GM19240 (cell line): ENCODE measurements around the gene KLHL35.
"Not testable (repeated sequence)": the region's sequence is repeated elsewhere in the genome, so short reads cannot be mapped to it uniquely, and the experiment has no call there.

Experiments
- DNase-seq: peaks from one replicate; pipeline ENCODE4 v3.0.0; 2011; ENCODE audit warnings: low spot score; ENCODE audit not compliant: insufficient read length

Gene KLHL35

GRCh38 chr11:75394085-75394840, 38.7 kb downstream of the KLHL35 start:
- no peak for DNase-seq

- no peak for DNase-seq
Observed at GRCh38 chr11:75389925-75390324, 43.1 kb downstream of the KLHL35 start.

GRCh38 chr11:75389276-75389605, 43.8 kb downstream of the KLHL35 start:
- DNase-seq, result no peak

GRCh38 chr11:75388386-75389275, 44.4 kb downstream of the KLHL35 start:
- DNase-seq, result peak; percentile 29

DNA sequence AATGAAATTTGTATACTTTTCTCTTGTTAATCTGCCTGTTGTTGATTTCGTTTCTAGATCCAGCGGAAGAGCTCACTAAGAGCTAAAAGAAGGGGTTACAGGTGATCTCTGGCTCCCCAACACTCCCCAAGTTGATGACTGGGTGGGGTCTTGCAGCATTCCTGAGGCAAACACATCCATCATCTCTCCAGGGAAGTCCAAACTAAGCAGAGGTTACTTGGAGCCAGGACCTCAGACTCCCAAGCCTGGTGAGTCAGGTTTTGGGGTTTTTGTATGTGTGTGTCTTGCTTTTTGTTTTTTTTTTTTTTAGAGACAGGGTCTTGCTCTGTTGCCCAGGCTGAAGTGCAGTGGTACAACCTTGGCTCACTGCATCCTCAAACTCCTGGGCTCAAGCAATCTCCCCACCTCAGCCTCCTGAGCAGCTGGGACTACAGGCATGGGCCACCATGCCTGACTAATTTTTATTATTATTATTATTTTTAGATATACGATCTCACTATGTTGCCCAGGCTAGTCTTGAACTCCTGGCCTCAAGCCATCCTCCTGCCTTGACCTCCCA, 45.2 kb downstream of the KLHL35 start:
- no peak for DNase-seq

DNA sequence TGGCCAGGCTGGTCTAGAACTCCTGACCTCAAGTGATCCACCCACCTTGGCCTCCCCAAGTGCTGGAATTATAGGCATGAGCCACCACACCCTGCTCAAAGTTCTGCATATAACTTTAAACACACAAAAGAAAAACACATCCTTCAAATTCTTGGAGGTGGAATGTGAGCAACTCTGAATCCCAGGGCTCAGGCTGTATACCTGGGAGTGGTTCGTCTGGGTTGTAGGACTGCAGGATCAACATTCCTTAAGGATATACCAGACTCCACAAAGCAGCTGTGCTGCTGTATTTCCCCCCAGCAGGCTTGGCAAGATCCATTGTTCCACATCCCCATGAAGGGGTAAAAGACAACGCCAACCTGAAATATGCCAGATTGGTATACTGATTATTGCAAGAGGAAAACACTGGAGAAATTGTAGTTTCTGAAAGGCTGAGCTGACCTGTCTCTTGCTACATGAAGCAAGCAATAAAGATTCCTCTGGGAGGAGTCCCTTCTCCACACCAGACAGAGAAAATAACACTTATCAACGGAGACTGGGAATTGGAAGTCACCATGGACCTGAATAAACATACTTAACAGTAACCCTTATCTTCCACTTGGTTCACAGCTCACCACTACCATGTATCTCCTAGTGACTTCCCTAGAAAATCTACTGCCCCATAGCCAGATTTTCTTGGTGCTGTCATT, 45.9 kb downstream of the KLHL35 start:
- no peak for DNase-seq

GRCh38 chr11:75384438-75385080, 48.4 kb downstream of the KLHL35 start:
- DNase-seq, result peak; percentile 76

GRCh38 chr11:75383246-75383645, 49.8 kb downstream of the KLHL35 start:
- DNase-seq, result no peak

DNA sequence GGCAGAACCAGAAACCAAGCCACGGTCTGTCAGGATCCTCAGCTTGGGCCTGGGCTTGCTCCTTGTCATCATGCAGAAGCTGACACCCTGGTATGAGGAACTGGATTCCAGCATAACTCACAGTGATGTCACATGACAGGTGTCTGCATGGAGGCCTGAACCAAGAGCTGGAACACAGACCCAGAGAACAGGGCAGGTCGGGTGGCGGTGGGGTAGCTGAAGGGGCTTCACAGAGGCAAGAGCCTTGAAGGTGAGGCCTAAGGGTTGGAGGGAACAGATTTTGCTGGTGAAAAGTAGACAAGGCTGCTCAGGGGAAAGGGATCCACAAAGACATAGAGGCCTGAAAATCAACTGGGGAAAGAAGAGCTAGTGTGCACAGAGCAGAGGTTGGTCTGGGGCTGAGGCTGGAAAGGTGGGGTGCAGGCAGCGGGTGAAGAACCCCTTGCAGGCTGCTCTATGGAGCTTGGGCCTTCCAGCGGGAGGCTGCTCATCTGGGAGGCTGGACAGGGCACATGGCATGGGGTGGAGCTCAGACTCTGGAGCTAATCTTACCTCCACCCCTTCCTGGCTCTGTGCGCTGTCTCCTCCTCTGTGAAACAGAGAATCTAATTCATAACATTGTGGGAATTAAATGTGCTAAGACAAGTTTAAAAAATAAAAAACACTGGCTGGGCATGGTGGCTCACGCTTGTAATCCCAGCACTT, 52.1 kb downstream of the KLHL35 start:
- DNase-seq, result no peak

- no peak for DNase-seq
Observed at GRCh38 chr11:75380245-75380644, 52.8 kb downstream of the KLHL35 start.

DNA sequence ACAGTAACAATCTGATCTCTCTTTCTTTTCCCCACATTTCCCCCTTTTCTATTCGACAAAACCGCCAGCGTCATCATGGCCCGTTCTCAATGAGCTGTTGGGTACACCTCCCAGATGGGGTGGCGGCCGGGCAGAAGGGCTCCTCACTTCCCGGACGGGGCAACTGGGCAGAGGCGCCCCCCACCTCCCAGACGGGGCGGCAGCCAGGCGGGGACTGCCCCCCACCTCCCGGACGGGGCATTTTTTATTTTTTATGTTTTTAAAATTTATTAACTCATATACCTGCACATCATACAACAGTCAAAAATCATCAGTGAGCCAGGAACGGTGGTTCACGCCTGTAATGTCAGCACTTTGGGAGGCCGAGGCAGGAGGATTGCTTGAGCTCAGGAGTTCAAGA, 54.2 kb downstream of the KLHL35 start:
- not testable (repeated sequence) for DNase-seq

DNA sequence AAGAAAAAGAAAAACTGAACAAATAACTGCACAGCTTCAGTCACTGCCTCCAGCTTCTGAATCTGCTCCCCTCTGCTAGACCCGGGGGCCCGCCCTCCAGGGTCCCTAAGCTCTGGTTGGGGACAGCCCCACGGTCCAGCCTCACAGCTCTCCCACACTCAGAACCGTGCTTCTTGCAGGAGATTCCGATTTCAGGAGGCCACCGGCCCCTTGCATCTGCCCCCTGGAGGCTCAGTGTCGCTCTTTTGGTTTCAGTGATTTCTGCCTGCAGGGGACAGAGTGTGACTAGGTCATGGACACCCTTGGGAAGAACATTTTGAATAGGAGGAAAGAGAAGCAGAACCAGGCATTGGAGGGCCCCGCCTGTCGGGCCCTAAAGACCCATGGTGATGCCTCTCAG, 56.8 kb downstream of the KLHL35 start:
- DNase-seq, result no peak

GRCh38 chr11:75375626-75376025, 57.4 kb downstream of the KLHL35 start:
- no peak for DNase-seq

DNA sequence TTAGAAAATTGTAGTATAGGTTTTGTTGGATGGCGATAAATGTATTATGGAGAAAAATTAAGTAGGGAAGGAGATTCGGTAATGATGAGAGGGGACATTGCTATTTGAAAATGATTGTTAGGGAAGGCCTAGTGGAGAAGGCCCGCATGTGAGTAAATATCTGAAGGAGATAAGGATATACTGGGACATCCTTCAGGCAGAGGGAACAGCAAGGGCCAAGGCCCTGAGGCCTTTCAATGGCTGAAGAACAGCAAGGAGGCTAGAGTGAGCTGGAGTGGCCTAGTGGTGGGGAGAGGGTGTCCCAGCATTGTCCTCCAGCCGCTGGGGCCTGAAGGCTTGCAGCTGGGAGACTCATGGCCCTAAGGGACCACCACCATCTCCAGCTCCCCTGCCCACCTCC, 58.4 kb downstream of the KLHL35 start:
- no peak for DNase-seq

GRCh38 chr11:75373201-75373600, 59.8 kb downstream of the KLHL35 start:
- no peak for DNase-seq
